ENCODE measurements around the gene EFHD2. TPM values are rescaled to one million over a fixed set of nuclear protein-coding genes. Genes with fewer than 3 reads are reported as not detected.

EFHD2 gene
- total RNA-seq, 1 donor from 2014 or later = 19.5 TPM

DNA sequence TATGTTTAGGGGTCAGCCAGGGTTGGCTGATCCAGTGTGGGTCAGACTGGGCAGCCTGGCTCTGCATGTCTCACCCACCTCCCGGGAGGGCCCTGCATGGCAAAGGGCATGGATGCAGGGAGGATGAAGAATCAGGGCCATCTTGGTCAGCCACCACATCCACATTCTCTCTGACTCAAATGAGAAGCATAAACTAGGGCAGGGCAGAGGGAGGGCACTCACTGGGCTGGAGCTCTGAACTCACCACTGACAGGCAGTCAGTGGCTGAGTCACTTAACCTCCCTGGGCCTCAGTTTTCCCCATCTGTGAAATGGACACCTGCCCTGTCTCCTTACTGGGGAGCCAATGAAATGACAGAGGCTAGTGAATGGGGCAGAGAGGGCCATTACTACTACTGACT, 42.5 kb downstream of the EFHD2 start:
- no peak for DNase-seq (ENCODE audit: extremely low spot score, unreplicated experiment)
- H3K9me3 Mint-ChIP-seq = peaks cover 5% of the 10 kb centered on the region
- peaks cover 5% of the 10 kb centered on the region for H3K4me1 Mint-ChIP-seq (ENCODE audit: unreplicated experiment)
- H3K4me3 Mint-ChIP-seq = no peak overlapping the region
- no peak overlapping the region for H3K27ac Mint-ChIP-seq
- H3K36me3 Mint-ChIP-seq = no peaks in the 10 kb centered on the region
- no peaks in the 10 kb centered on the region for H3K27me3 Mint-ChIP-seq
- TF ChIP-seq, protein P1, sequence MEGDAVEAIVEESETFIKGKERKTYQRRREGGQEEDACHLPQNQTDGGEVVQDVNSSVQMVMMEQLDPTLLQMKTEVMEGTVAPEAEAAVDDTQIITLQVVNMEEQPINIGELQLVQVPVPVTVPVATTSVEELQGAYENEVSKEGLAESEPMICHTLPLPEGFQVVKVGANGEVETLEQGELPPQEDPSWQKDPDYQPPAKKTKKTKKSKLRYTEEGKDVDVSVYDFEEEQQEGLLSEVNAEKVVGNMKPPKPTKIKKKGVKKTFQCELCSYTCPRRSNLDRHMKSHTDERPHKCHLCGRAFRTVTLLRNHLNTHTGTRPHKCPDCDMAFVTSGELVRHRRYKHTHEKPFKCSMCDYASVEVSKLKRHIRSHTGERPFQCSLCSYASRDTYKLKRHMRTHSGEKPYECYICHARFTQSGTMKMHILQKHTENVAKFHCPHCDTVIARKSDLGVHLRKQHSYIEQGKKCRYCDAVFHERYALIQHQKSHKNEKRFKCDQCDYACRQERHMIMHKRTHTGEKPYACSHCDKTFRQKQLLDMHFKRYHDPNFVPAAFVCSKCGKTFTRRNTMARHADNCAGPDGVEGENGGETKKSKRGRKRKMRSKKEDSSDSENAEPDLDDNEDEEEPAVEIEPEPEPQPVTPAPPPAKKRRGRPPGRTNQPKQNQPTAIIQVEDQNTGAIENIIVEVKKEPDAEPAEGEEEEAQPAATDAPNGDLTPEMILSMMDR (conservative IDR thresholded peaks at IDR 0.05) = no peak

DNA sequence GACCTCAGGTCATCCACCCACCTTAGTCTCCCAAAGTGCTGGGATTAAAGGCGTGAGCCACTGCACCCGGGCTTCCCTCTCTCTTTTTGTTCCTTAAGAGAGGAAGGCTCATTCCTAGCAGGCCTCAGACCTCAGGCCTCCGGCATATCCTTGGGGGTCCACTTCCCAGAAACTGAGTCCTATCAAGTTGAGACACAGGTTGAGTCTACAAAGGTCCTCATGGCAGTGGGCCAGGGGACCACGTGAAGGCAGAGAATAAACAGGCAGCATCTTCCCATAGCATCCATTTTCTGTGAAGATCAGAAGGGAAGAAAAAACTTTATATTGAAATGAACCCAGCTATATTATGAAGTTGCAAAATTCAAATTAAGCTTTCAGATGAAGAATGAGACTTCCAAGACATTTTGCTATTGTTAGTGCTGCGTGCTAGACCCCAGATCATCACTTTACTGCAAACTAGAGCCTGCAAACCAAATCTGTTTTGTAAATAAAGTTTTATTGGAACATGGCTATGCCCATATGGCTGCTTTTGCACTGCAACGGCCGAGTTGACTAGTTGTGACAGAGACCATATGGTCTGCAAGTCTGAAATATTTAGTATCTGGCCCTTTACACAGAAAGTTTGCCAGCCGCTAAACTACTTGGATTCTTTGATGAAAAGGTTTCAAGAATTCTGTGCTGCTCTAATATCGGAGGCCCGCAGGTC, 43.3 kb downstream of the EFHD2 start:
- Mint-ChIP-seq H3K27me3 (no peaks in the 10 kb centered on the region), H3K4me1 (ENCODE audit: unreplicated experiment) (peaks cover 9% of the 10 kb centered on the region), H3K36me3 (no peaks in the 10 kb centered on the region)

GRCh38 chr1:15453734-15454133, 44.0 kb downstream of the EFHD2 start:
- peaks cover 5% of the 10 kb centered on the region for H3K9me3 Mint-ChIP-seq
- no peaks in the 10 kb centered on the region for H3K36me3 Mint-ChIP-seq
- no peaks in the 10 kb centered on the region for H3K27me3 Mint-ChIP-seq
- peaks cover 9% of the 10 kb centered on the region for H3K4me1 Mint-ChIP-seq (ENCODE audit: unreplicated experiment)
- no peak overlapping the region for H3K4me3 Mint-ChIP-seq
- TF ChIP-seq, protein P1 (conservative IDR thresholded peaks at IDR 0.05) = no peak
- no peak for DNase-seq (ENCODE audit: extremely low spot score, unreplicated experiment)
- H3K27ac Mint-ChIP-seq = no peak overlapping the region

More for the DNA sequence above, 43.3 kb downstream of the EFHD2 start:
- Mint-ChIP-seq H3K27ac (no peak overlapping the region), H3K9me3 (peaks cover 5% of the 10 kb centered on the region), H3K4me3 (no peak overlapping the region)
- TF ChIP-seq, protein P1 (conservative IDR thresholded peaks at IDR 0.05) = no peak
- DNase-seq (ENCODE audit: extremely low spot score, unreplicated experiment) = no peak

GRCh38 chr1:15454256-15454655, 44.6 kb downstream of the EFHD2 start:
- no peaks in the 10 kb centered on the region for H3K27me3 Mint-ChIP-seq
- no peak for DNase-seq (ENCODE audit: extremely low spot score, unreplicated experiment)
- TF ChIP-seq, protein P1 (conservative IDR thresholded peaks at IDR 0.05) = no peak
- H3K36me3 Mint-ChIP-seq = no peaks in the 10 kb centered on the region
- H3K4me1 Mint-ChIP-seq (ENCODE audit: unreplicated experiment) = peaks cover 9% of the 10 kb centered on the region
- no peak overlapping the region for H3K27ac Mint-ChIP-seq
- peaks cover 5% of the 10 kb centered on the region for H3K9me3 Mint-ChIP-seq
- no peak overlapping the region for H3K4me3 Mint-ChIP-seq

DNA sequence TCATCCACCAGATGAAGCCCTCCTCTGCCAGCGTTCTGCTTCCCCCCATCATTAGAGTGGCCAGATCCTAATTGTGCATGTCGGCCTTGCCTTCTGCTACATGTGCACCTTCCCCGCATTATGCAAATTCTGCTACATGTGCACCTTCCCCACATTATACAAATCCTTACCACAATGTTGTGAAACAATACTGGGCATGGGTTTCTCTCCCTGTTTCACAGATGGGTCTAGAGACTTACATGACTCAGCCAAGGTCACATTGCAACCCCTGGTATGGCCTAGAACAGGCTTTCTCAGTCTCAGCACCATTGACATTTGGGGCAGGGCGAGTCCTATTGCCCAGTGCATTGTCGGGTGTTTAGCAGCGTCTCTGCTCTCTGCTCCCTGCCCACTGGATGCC, 45.8 kb downstream of the EFHD2 start:
- no peak overlapping the region for H3K27ac Mint-ChIP-seq
- H3K36me3 Mint-ChIP-seq = no peaks in the 10 kb centered on the region
- DNase-seq (ENCODE audit: extremely low spot score, unreplicated experiment) = no peak
- H3K4me1 Mint-ChIP-seq (ENCODE audit: unreplicated experiment) = peaks cover 15% of the 10 kb centered on the region
- peaks cover 5% of the 10 kb centered on the region for H3K9me3 Mint-ChIP-seq
- no peak overlapping the region for H3K4me3 Mint-ChIP-seq
- TF ChIP-seq, protein P1 (conservative IDR thresholded peaks at IDR 0.05) = no peak
- H3K27me3 Mint-ChIP-seq = no peaks in the 10 kb centered on the region

All from type B pancreatic cell (in vitro differentiated cells).